NCI-H82 treated with DMSO at 0.1 percent for 48 hours (cell line): Measurements from ENCODE around the gene PROSER3.

ENCODE experiments used
- DNase-seq: peaks from one replicate; lab custom pipeline; 2025; ENCODE audit not compliant: unreplicated experiment; lab: John Stamatoyannopoulos, UW

The PROSER3 gene

DNA sequence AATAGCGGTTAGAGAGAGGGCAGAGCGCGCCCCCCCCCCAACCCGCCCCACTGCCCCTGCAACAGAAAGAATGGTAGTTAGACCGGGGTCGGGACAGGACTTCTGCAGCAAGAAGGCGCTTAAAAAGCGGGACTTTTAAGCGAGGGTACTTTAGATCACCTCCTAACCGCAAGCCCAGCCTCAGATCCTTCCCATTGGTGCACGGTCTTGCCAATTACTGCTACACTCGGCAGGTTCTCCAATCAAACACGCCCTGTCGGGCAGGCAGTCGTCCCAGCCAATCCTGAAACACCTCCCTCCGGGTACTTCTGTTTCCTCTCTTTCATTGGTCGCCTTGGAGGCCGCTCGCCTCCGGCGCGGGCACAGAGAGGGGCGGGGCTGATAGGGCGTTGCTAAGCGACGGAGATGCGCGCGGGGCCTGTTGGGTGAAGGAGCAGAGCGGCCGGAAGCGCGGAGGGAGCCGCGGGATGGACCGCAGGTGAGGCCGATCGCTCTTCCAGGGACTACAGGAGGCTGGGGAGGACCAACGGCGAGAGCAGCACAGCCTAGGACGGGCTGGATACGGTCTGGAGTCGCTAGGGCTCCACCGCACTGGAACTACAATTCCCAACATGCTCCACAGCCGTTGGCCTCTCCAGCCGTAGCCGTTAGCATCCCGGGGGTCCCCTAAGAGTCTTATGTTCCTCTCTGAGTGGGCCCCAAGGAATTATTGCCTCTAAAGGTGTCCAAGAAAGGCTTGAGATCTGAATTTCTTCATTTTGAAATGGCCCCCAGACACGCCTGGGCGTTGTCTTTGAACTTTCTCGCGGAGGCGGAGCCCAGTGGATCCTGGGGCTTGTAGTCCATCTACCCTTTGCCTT, at the start of gene PROSER3:
PROSER3 (plus strand) TSS at position 428 of the 860 bp plus-strand sequence; CDS start at position 468, 40 bp downstream.
- DNase-seq = peak; percentile 99

DNA sequence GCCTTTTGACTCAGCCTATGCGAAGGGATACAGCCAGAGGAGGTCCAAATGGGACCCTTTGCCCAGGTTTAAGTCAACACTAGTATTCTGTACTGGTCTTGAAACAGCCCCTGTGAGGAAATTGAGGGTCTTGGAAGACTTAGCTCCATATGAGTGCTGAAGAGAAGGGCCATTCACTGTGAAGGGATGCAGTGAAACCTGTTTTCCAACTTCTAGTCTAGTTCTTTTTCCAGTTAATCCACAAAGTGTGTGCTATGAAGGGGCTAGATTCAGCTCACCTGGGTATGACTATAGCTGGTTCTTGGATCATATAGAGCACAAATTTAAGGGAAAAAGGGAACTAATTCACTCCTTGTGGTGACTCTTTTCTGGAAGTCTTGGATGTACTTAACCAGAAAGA, 49.6 kb upstream of the PROSER3 start:
- DNase-seq = no peak

DNA sequence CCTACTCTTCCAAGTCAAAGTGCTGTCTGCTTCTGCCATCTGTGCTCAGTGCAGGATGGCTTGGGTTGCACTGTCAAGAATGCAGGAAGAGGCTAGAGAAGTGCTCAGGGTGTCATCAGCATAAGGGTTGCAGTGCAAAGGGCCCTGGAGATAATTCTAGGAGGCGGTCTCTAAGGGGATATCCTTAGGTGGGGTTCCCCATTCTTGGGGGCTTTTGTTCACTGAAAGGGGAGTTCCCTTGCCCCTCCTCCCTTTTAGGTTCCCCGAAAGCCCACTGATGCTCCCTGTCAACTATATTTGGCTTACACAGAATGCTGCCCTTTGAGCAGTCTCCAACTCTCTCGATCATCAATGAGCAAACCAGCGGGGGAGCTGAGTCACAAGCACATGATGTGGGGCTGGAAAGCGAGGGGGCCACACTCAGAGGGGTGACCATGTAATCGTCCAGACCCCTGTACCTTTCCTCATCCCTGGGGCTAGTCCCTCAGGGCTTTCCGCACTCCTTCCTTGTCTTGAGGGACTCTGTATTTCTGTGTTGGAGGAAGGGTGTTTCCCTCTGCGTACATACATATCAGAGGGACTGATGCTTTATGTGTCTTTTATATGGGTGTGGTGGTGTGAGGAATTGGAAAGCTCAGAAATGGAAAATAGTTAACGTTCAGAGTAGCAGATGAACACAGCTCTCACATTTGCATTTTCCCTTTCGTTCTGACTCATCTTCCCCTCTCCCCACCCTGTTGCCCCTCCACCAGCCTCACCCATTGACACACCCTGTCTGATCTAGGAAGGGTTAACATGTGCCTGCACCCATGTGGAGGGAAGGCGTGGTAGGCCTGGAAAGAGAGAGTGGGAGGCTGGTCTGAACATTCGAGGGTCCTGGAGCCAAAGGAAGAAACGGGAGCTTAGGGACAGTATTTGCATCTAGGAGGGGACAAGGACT, 46.9 kb upstream of the PROSER3 start:
- DNase-seq = no peak

DNA sequence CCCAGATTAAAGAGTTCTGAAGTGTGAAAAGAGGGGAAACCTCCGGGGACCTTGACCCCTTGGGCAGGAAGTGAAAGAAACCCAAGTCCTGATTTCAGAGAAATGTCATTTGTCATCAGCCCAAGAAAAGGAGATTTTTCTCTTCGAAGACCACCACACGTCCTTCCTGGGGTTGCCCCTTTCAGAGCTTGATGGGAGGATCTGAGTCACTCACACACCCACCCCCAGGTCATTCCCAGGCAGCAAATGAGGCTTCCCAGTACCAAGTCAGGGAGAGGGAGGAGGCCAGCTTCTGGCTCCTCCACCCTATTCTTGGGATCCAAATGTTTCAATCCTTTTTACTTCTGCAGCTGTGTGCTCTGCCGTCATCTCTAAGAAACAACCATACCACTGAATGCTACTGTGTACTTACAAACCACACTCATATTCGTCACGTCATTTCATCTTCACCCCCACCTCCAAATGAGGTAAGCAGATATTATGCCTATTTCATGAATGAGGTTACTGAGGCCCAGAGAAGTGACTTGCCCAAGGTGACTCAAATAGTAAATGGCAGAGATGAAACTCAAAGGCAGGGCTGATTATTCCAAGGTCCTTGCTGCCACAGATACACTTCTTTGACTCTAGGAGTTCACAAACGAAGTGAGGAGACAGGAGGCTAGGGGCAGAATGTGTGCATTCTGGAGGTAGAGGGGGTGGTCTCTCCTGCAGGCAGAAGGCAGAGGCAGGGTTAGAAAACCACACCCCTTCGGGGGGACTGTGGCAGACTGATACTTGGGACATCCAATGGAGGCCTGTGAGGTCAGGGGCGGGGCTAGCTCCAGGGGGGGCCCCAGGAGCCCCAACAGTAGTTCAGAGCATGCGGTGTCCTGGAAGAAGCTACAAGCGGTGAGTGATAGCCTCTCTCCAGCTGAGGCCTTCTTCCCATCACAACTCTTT, 45.1 kb upstream of the PROSER3 start:
- DNase-seq = no peak

DNA sequence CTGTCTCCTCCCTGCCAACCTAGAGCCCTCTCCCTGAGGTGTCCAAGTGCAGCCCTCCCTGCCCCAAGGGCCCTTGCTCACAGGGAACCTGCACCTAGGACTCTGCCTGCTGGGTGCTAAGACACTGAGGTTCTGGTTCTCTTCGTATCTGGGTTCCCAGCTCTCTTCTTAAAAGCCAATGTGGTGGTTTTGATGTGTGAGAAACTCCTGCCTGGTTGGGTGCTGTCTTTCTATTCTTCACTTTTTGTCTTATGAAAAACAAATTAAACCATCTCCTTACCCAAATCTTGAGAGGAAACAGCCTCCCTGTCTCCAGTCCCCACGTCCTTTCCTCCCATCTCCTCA, 44.5 kb upstream of the PROSER3 start:
- DNase-seq = no peak

DNA sequence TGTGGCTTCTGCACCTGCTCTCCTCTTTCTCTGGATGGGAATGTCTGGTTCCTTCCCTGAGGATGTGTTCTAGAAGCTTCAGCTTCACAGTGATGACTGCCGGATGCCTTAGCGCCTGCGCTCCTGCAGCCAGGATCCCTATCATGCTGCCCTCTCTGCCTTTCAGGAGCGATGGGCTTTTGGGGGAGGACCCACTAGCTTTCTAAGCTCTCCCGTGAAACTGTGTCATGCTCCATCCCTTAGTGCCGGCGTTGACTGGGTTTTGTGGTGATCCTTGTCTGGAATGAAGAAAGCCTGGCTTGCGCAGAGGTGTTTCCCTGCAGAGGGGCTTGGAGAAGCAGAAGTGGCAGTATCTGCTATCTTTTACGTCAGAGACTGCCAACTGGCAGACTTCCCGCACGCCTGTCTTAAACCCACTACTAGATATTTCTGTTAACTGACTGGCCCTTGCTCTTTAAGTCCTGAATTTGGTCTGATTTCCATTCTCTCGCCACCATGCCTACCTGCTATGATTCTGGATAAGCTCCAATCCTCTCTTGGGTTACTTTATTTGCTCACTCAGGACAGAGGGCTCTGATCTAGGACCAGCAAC, 44.0 kb upstream of the PROSER3 start:
- no peak for DNase-seq

DNA sequence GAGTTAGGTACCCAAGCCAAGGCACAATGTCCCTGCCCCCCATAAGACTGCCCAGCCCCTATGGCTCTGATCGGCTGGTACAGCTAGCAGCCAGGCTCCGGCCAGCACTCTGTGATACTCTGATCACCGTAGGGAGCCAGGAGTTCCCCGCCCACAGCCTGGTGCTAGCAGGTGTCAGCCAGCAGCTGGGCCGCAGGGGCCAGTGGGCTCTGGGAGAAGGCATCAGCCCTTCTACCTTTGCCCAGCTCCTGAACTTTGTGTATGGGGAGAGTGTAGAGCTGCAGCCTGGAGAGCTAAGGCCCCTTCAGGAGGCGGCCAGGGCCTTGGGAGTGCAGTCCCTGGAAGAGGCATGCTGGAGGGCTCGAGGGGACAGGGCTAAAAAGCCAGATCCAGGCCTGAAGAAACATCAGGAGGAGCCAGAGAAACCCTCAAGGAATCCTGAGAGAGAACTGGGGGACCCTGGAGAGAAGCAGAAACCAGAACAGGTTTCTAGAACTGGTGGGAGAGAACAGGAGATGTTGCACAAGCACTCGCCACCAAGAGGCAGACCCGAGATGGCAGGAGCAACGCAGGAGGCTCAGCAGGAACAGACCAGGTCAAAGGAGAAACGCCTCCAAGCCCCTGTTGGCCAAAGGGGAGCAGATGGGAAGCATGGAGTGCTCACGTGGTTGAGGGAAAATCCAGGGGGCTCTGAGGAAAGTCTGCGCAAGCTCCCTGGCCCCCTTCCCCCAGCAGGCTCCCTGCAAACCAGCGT, 43.2 kb upstream of the PROSER3 start:
- DNase-seq = no peak

DNA sequence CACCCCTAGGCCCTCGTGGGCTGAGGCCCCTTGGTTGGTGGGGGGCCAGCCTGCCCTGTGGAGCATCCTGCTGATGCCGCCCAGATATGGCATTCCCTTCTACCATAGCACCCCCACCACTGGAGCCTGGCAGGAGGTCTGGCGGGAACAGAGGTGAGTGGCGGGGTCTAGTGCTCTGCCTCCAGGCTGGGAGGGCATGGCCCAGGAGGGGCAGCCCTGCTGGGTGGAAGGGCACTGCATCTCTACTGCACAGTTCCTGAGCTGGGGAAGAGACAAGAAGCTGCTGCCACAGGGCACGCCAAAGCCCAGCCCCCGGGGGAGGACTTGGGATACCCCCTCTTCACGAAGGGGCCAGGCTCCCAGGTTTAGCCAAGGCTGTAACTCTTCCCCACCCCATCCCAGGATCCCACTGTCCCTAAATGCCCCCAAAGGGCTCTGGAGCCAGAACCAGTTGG, 42.6 kb upstream of the PROSER3 start:
- DNase-seq = no peak

DNA sequence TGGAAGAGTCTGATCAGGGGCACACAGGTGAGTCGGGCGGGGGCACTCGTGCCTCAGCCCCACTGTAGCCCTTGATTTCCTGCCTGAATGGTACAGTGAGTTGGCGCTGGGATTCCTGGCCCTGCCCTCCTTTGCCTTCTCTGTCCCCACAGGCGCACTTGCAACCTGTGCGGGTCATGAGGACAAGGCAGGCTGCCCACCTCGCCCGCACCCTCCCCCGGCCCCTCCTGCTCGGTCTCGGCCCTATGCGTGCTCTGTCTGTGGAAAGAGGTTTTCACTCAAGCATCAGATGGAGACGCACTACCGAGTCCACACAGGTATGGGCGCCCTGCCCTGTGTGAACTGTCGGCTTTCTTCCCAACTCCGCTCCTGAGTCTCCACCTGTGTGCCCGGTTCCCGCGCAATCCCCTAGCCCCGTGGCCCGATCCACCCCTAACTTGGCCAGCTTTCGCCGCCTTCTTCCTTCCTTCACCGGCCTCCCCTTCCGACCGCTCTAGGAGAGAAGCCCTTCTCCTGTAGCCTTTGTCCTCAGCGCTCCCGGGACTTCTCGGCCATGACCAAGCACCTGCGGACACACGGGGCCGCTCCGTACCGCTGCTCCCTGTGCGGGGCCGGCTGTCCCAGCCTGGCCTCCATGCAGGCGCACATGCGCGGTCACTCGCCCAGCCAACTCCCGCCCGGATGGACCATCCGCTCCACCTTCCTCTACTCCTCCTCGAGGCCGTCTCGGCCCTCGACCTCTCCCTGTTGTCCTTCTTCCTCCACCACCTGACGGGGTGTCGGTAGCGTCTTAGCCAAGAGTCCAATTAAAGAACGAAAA, 41.8 kb upstream of the PROSER3 start:
- DNase-seq = no peak

DNA sequence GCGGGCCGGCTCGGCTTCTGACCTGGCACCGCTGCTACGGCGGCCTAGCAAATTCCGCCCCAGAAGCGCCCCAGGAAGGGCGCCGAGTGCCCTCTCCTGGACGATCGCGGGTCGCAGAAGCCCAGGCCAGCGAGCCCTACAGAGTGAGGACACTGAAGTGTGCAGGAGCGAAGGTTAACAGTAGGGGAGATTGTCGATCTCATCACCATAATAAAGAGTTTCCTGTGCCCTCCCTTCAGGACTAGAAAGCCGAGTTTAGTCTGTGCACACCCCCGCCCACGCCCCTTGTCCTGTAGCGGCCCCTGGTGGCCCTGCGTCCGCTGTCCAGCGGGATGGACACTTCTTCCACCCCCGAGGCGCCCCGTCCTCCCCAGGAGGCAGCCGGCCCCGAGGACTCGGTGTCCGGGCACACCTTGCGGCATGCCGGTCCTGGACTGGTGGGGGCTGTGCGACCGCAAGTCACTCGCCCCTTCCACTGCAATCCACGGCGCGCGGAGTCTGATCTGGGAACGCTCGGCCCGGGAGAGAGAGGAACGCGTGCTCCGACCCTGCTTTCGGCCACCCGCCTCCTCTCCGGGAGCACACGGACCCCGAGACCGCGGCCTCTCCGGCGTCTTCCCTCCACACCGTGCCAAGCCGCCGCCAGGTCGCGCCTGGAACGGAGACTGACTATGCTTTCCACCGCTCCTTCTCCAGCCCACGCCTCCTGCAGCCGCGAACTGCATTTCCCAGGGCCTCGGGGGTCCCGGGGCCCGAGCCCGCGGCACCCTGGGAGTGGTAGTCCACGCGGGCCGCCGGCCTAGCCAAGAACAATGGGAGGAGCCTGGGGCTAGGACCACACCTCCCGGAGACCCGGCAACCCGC, 40.9 kb upstream of the PROSER3 start:
- DNase-seq = peak; percentile 91

DNA sequence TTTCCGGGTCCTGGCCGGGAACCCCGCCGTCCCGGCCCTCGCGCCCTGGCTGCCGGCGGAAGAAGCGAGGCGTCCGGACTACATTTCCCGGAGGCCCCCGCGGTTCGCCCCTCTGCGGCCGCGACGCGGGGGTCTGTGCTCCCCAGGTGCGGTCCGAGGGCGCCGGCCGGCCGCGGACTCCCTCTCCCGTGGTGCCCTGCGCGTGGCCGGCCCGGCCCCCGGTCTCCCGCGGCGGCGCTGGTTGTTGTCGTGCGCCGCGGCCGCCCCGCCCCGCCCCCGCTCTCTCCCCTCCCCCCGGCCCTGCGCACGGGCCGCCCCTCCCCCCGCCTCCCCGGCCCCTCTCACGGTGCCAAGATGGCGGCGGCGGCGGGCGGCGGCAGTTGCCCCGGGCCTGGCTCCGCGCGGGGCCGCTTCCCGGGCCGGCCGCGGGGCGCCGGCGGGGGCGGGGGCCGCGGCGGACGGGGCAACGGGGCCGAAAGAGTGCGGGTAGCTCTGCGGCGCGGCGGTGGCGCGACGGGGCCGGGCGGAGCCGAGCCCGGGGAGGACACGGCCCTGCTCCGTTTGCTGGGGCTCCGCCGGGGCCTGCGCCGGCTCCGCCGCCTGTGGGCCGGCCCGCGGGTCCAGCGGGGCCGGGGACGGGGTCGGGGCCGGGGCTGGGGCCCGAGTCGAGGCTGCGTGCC, 40.2 kb upstream of the PROSER3 start, which contains the start of gene KMT2B:
KMT2B (plus strand) TSS at position 339 of the 680 bp plus-strand sequence; CDS start at position 355, 16 bp downstream.
- DNase-seq = no peak

DNA sequence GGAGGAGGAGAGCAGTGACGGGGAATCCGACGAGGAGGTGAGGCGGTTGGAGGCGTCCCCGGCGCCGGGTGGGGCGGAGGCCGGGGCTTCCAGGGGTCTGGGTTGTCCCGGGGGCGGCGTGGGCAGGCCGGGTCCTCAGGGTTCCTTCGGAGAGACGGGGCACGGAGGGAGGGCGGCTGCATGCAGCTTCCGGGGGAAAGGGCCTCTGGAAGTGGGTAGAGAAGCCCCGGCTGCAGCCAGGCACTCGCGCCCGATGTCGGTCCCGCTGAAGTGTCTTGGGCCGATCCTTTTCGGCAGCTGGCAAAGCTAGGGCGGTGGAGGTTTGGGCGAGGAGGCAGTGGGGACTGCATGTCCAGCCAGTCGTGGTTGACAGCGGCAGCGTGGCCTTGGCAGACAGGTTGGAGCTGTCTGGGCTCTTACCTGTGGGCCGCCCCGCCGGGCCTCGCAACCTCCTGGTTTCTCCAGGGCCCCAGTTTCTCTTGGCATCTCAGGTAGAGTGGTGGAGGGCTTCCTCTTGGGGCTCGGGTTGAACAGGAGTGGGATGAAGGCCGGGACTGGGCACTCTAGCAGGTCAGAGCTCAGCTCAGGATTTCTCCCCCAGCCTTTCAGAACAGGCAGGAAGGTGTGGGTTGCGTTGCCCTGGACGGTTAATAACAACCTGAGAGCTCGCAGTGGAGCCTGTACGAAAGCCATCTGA, 39.5 kb upstream of the PROSER3 start:
- DNase-seq = no peak

DNA sequence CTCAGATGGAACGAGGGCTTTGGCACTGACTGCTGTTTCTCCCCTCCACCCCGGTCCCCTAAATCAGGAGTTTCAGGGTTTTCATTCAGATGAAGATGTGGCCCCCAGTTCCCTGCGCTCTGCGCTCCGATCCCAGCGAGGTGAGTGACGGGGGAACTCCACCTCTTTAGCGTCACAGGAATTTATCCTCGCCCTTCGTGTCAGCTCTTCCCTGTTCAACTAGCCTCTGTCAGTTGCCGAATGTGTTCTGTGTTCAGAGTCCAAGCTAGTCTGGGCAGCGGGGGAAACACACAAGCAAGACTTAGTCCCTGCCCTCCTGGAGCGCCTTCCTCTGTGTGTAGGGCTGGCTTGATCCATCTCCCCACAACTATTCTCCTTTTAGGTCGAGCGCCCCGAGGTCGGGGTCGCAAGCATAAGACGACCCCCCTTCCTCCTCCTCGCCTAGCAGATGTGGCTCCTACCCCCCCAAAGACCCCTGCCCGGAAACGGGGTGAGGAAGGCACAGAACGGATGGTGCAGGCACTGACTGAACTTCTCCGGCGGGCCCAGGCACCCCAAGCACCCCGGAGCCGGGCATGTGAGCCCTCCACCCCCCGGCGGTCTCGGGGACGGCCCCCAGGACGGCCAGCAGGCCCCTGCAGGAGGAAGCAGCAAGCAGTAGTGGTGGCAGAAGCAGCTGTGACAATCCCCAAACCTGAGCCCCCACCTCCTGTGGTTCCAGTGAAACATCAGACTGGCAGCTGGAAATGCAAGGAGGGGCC, 38.4 kb upstream of the PROSER3 start:
- DNase-seq = no peak

DNA sequence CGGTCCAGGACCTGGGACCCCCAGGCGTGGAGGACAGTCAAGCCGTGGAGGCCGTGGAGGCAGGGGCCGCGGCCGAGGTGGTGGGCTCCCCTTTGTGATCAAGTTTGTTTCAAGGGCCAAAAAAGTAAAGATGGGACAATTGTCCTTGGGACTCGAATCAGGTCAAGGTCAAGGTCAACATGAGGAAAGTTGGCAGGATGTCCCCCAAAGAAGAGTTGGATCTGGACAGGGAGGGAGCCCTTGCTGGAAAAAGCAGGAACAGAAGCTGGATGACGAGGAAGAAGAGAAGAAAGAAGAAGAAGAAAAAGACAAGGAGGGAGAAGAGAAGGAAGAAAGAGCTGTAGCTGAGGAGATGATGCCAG, 37.8 kb upstream of the PROSER3 start:
- no peak for DNase-seq

DNA sequence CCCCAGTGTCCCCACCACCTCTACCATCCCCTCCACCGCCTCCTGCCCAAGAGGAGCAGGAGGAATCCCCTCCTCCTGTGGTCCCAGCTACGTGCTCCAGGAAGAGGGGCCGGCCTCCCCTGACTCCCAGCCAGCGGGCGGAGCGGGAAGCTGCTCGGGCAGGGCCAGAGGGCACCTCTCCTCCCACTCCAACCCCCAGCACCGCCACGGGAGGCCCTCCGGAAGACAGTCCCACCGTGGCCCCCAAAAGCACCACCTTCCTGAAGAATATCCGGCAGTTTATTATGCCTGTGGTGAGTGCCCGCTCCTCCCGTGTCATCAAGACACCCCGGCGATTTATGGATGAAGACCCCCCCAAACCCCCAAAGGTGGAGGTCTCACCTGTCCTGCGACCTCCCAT, 37.3 kb upstream of the PROSER3 start:
- DNase-seq = no peak

DNA sequence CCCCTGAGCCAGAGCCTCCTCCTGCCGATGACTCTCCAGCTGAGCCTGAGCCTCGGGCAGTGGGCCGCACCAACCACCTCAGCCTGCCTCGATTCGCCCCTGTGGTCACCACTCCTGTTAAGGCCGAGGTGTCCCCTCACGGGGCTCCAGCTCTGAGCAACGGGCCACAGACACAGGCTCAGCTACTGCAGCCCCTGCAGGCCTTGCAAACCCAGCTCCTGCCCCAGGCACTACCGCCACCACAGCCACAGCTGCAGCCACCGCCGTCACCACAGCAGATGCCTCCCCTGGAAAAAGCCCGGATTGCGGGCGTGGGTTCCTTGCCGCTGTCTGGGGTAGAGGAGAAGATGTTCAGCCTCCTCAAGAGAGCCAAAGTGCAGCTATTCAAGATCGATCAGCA, 36.6 kb upstream of the PROSER3 start:
- no peak for DNase-seq
